PFSK-1 (cell line): ENCODE measurements around the gene ZNF724.

Experiments used
- FOXP2 ChIP-seq: optimal IDR thresholded peaks from 2 replicates; pipeline ENCODE3; 2011; ENCODE audit warnings: borderline replicate concordance, control low read depth, inconsistent platforms; ENCODE audit not compliant: insufficient read depth; ENCODE audit errors: extremely low read length, extremely low read depth
- POLR2AphosphoS5 ChIP-seq: IDR thresholded peaks from 2 replicates; pipeline ENCODE4 v1.6.1; 2012; ENCODE audit warnings: low read depth, mild to moderate bottlenecking, control low read depth, low read length, moderate library complexity
- REST ChIP-seq, 2 experiments: IDR thresholded peaks; 2 replicates each; pipeline versions ENCODE4 v1.6.1 to v1.8.0; 2011 to 2012; ENCODE audit warnings: low read depth in 2 of 2, low read length in 2 of 2, control low read depth in 1 of 2, inconsistent platforms in 1 of 2, mild to moderate bottlenecking in 1 of 2, moderate library complexity in 1 of 2; ENCODE audit not compliant: insufficient read depth in 1 of 2
- SIN3A ChIP-seq: IDR thresholded peaks from 2 replicates; pipeline ENCODE4 v1.6.1; 2012; ENCODE audit warnings: mild to moderate bottlenecking, low read length, moderate library complexity, borderline replicate concordance; ENCODE audit not compliant: insufficient read depth
- TAF1 ChIP-seq: IDR thresholded peaks from 2 replicates; pipeline ENCODE4 v1.6.1; 2012; ENCODE audit warnings: low read length, control low read depth, borderline replicate concordance; ENCODE audit not compliant: insufficient read depth

The ZNF724 gene

DNA sequence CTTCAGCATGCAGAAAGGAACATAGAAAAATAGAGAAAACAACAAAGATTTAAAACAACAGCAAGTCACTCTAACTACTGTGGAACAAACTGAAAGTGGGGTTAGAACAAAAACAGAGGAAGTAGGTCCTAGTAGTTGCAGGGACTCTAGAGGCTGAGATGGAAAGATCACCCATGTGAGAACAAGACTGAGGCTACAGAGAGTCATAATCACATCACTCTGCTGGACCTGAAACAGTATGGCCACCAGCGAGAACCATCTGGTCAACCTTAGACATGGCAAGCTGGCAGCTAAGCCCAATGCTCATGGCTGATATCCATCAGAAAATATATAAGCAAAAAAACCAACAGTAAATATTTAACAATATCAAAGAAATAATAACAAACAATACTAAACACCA lies 35.8 kb upstream of the ZNF724 start:
- no peak for TF ChIP-seq REST (IDR thresholded peaks at IDR 0.05; ENCODE audit: insufficient read depth in 1 of 2, low read depth in 2 of 2, low read length in 2 of 2)
- no peak for TF ChIP-seq FOXP2
- no peak for TF ChIP-seq TAF1
- TF ChIP-seq SIN3A: no peak
- TF ChIP-seq POLR2AphosphoS5: no peak

- no peak for TF ChIP-seq TAF1
- TF ChIP-seq POLR2AphosphoS5: no peak
- TF ChIP-seq FOXP2: no peak
- TF ChIP-seq REST (IDR thresholded peaks at IDR 0.05; ENCODE audit: insufficient read depth in 1 of 2, low read depth in 2 of 2, low read length in 2 of 2): no peak
- TF ChIP-seq SIN3A: no peak
These were observed 33.7 kb upstream of the ZNF724 start for GRCh38 chr19:23283925-23284324.

DNA sequence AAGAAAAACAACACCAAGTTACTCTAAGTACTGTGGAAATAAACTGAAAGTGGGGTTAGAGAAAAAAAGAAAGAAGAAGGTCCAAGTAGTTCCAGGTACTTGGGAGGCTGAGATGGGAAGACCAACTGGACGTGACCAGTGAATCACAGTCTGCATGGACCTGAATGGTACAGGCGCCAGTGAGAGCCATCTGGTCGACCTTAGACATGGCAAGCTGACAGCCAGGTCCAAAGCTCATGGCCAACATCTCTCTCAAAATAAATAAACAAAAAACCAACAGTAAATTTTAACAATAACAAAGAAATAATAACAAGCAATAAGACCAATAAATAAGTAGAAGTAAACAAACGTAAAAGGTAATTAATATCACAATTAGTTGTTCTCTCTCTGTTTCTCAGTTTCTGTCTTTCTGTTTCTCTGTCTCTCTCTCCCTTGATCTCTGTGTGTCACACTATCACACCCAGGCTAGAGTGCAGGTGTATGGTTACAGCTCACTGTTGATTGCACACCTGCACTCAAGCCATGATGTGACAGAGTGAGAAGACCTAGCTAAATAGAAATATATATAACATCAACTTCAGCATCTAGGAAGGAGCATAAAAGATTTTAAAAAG lies 31.6 kb upstream of the ZNF724 start:
- TF ChIP-seq POLR2AphosphoS5: no peak
- no peak for TF ChIP-seq SIN3A
- no peak for TF ChIP-seq FOXP2
- no peak for TF ChIP-seq TAF1
- TF ChIP-seq REST (IDR thresholded peaks at IDR 0.05; ENCODE audit: insufficient read depth in 1 of 2, low read depth in 2 of 2, low read length in 2 of 2): no peak

- no peak for TF ChIP-seq REST (IDR thresholded peaks at IDR 0.05; ENCODE audit: insufficient read depth in 1 of 2, low read depth in 2 of 2, low read length in 2 of 2)
- TF ChIP-seq POLR2AphosphoS5: peak; percentile 68
These were observed 23.6 kb upstream of the ZNF724 start for GRCh38 chr19:23273590-23274412.

- TF ChIP-seq FOXP2 (no peak), POLR2AphosphoS5 (no peak), REST (IDR thresholded peaks at IDR 0.05; ENCODE audit: insufficient read depth in 1 of 2, low read depth in 2 of 2, low read length in 2 of 2) (no peak), SIN3A (no peak), TAF1 (no peak)
These were observed 22.9 kb upstream of the ZNF724 start for GRCh38 chr19:23273022-23273589.
